Measurements from ENCODE around the gene PSKH1. TPM values are rescaled to one million over a fixed set of nuclear protein-coding genes. Genes with fewer than 3 reads are reported as not detected.

Gene PSKH1
- total RNA-seq, 2 donors from 2014 or later: 24.1 to 36.0 TPM

DNA sequence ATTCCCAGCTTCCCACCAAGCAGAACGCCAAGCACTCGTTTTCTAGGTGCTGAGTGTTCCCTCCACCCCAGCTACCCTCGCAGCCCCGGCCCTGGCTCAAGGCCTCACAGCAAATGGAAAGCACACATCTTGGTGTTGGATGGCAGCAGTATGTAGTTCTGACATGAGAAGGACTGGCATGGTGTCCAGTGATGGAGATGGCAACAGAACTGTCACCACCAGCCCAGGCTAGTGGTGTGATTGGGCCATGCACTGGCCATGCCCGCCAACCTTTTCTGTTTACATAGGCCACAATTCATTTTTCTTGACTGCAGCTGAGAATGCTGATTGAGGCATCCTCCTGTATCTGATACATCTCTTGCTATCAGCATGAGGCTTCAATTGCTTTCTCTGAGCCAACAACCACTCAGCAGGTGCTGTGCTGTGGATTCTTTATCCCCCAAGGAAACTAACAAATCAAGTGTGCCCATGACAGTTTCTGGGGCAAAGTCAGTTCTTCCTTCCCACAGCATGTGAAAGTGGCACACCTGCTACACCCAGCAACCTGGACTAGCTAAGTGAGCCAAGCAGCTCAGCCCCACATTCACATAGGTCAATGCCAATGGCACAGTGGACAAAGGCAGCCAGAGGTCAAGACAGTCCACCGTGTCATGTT is 71.5 kb downstream of the PSKH1 start:
- H3K27ac ChIP-seq: peak overlapping the region; percentile 55 to 94
- peak overlapping the region; percentile 41 for H3K4me3 ChIP-seq
- peaks cover 33 to 73% of the 10 kb centered on the region in 2 donors for H3K4me1 ChIP-seq (ENCODE audit: control insufficient read depth in 1 of 2, low read depth in 2 of 2)
- TF ChIP-seq, protein P1, sequence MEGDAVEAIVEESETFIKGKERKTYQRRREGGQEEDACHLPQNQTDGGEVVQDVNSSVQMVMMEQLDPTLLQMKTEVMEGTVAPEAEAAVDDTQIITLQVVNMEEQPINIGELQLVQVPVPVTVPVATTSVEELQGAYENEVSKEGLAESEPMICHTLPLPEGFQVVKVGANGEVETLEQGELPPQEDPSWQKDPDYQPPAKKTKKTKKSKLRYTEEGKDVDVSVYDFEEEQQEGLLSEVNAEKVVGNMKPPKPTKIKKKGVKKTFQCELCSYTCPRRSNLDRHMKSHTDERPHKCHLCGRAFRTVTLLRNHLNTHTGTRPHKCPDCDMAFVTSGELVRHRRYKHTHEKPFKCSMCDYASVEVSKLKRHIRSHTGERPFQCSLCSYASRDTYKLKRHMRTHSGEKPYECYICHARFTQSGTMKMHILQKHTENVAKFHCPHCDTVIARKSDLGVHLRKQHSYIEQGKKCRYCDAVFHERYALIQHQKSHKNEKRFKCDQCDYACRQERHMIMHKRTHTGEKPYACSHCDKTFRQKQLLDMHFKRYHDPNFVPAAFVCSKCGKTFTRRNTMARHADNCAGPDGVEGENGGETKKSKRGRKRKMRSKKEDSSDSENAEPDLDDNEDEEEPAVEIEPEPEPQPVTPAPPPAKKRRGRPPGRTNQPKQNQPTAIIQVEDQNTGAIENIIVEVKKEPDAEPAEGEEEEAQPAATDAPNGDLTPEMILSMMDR (IDR thresholded peaks at IDR 0.05): no peak
- DNase-seq (ENCODE audit: low spot score): no peak
- no peaks in the 10 kb centered on the region for H3K27me3 ChIP-seq (replicated peaks; ENCODE audit: insufficient read depth)
- no peaks in the 10 kb centered on the region for H3K9me3 ChIP-seq
- ATAC-seq (ENCODE audit: insufficient number of reproducible peaks, low FRiP score, low read depth): no peak
- H3K36me3 ChIP-seq: peaks cover 38% of the 10 kb centered on the region

DNA sequence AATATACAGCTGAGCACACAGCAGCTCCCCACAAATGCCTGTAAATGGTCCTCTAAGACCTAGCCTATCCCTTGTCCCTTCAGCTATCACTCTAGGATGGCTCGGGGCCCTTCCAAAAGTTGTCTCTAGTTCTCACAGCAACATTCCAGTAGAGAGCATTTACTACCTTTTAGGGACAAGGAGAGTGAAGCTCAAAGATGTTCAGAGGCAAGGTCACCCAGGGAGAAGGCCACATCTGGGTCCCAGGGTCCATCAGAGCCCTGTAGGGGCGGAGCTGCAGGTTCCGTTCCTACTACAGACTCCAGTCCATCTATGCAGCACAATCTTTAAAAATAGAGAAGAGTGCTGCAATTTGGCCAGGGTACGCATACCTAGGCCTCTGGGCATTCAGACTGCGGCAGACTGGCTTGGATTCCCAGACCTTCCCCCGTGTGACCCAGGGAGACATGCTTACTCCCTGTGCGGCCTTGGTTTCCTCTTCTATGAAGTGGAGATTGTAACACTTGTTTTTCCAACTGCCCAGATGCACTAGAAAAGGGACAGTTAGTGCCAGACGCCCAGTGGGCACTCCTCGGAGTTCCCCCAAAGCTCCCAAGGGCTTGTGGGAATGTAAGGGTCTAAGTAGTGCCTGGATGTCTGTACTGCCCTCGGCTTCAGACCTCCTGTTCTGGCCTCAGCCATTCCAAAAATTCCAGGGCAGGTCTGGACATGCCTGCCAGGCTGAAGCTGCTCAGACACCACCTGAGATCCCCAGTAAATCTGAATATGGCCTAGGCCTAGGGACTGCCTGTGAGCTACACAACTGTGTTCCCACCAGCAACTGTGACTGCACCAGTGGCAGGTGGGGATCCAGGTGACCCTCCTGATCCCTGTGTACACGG is 72.9 kb downstream of the PSKH1 start:
- peak overlapping the region; percentile 94 to 96 for H3K27ac ChIP-seq
- no peaks in the 10 kb centered on the region for H3K9me3 ChIP-seq
- TF ChIP-seq, protein P1 (IDR thresholded peaks at IDR 0.05): no peak
- H3K4me3 ChIP-seq: peak overlapping the region; percentile 84
- ATAC-seq (ENCODE audit: insufficient number of reproducible peaks, low FRiP score, low read depth): no peak
- no peaks in the 10 kb centered on the region for H3K27me3 ChIP-seq (replicated peaks; ENCODE audit: insufficient read depth)
- no peak for DNase-seq (ENCODE audit: low spot score)
- H3K4me1 ChIP-seq (ENCODE audit: control insufficient read depth in 1 of 2, low read depth in 2 of 2): peaks cover 26 to 61% of the 10 kb centered on the region in 2 donors
- H3K36me3 ChIP-seq: peaks cover 25% of the 10 kb centered on the region

DNA sequence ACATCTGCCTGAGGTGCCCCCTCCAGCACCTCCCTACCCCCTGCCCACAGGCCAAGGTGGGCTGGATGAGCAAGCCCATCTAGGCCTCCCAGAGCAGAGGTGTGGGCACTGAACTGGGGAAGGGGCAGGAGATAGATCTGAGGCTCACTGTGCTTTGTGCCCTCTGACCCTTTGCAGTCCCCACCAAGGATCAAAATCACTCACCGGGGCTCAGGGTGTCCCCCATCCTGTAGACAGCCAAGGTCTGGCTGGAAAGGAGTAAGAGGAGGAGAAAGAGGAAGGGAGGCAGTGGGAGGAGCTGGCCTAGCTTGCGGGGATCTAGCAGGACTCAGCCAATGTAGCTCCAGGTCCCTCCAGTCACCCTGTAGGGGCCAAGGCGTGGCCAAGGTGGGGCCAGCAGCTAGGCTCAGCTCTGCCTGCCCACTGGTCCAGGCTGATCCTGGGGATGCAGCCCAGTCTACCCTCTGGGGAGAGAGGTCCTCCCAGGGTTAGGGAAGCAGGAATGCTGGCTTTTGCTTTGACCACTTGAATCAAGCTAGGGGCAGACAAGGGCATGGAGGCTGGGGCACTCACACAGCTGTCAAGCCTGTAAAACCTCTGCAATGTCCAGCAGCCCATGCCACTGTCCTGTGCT is 73.6 kb downstream of the PSKH1 start:
- Histone ChIP-seq H3K36me3 (peaks cover 18% of the 10 kb centered on the region), H3K4me1 (ENCODE audit: control insufficient read depth in 1 of 2, low read depth in 2 of 2) (peaks cover 26 to 59% of the 10 kb centered on the region in 2 donors), H3K9me3 (no peaks in the 10 kb centered on the region), H3K4me3 (peak overlapping the region; percentile 84), H3K27me3 (replicated peaks; ENCODE audit: insufficient read depth) (no peaks in the 10 kb centered on the region), H3K27ac (peak overlapping the region; percentile 94 to 96)
- ATAC-seq (ENCODE audit: insufficient number of reproducible peaks, low FRiP score, low read depth) (no peak), DNase-seq (ENCODE audit: low spot score) (no peak)
- TF ChIP-seq, protein P1 (IDR thresholded peaks at IDR 0.05): no peak

DNA sequence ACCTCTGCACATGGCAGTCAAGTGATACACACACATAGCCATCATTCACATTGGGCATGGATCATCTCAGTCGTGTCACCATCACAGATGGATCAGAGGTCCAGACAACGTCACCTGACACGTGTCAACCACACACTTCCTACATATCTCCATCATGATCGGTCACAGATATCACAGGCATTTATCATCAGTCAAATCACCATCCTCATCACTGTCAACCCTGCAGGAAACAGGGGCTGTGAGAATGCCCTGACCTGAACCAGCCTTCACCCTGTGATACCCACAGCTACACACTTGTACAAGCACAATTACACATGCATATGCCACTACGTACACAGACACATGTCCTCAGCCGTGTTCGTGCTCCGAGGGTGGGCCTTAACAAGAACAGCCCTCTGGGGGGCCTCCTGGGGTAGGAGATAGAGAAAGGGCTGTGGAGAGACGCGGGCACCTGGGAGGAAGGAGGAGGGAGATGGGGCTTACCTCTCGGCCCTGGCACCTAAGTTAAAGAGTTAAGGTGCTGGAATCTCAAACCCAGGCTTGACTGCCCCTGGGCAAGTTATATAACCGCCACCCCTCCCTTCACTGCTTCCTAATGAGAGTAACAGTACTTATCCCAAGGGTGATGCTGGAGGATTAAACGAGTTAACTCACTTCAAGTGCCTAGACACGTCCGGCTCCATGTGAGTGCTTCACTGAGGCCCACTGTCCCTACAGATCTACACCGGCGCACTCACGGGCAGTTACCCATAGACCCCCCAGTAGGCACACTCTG is 74.3 kb downstream of the PSKH1 start:
- no peaks in the 10 kb centered on the region for H3K27me3 ChIP-seq (replicated peaks; ENCODE audit: insufficient read depth)
- ATAC-seq (ENCODE audit: insufficient number of reproducible peaks, low FRiP score, low read depth) (no peak), DNase-seq (ENCODE audit: low spot score) (no peak)
- peak overlapping the region; percentile 94 to 96 for H3K27ac ChIP-seq
- peaks cover 26 to 52% of the 10 kb centered on the region in 2 donors for H3K4me1 ChIP-seq (ENCODE audit: control insufficient read depth in 1 of 2, low read depth in 2 of 2)
- H3K9me3 ChIP-seq: no peaks in the 10 kb centered on the region
- peaks cover 11% of the 10 kb centered on the region for H3K36me3 ChIP-seq
- TF ChIP-seq, protein P1 (IDR thresholded peaks at IDR 0.05): no peak
- H3K4me3 ChIP-seq: peak overlapping the region; percentile 84

Data from thoracic aorta (tissue), 2 donors.